Activated B cell treated with CpG ODN at 0.5 μM for 24 hours (primary cell): Measurements from ENCODE around the gene PRKCSH. TPM values are rescaled to one million over a fixed set of nuclear protein-coding genes. Genes with fewer than 3 reads are reported as not detected.

Experiments
- ATAC-seq: fragments of 200-7000 bp; cut with Tn5 transposase; one replicate; pipeline ENCODE4 v1.10.0; 2021; ENCODE audit warnings: low read depth, mild to moderate bottlenecking, moderate library complexity
- CTCF ChIA-PET: fragments of 350-600 bp; sonication (Branson Sonifier 250); formaldehyde crosslinking; loops from one replicate; lab custom pipeline; 2021; ENCODE audit warnings: antibody characterized with exemption; lab: Charles Lee
- POLR2A ChIA-PET: fragments of 350-600 bp; sonication (Branson Sonifier 250); formaldehyde crosslinking; loops from one replicate; lab custom pipeline; 2021; ENCODE audit warnings: antibody characterized with exemption; lab: Charles Lee
- DNase-seq: peaks from one replicate; pipeline ENCODE4 v3.0.0; 2022
- H3K27ac Mint-ChIP-seq: one replicate; pipeline ENCODE4 v1.8.0; 2020; ENCODE audit warnings: mixed read lengths
- H3K27me3 Mint-ChIP-seq: one replicate; pipeline ENCODE4 v1.8.0; 2021; ENCODE audit warnings: mixed read lengths
- H3K36me3 Mint-ChIP-seq: one replicate; pipeline ENCODE4 v1.8.0; 2021; ENCODE audit warnings: low read depth, mixed read lengths
- H3K4me1 Mint-ChIP-seq: one replicate; pipeline ENCODE4 v1.8.0; 2021; ENCODE audit warnings: mixed read lengths
- H3K4me3 Mint-ChIP-seq: one replicate; pipeline ENCODE4 v1.8.0; 2020; ENCODE audit warnings: mild to moderate bottlenecking, mixed read lengths
- H3K9me3 Mint-ChIP-seq: one replicate; pipeline ENCODE4 v1.8.0; 2020; ENCODE audit warnings: mixed read lengths
- intact Hi-C: fragments of 100-400 bp; cut with micrococcal nuclease; formaldehyde crosslinking; loops from one replicate; pipeline ENCODE4 v1.15.1; 2024
- total RNA-seq: library from RNA; stranded (reverse); gene quantifications from 2 replicates; pipeline ENCODE4 v1.2.3, GENCODE V29; 2022
- TF ChIP-seq, protein P1 (sequence below): fragments of 200-600 bp; IDR thresholded peaks from one replicate; pipeline ENCODE4 v1.8.0; 2022; ENCODE audit warnings: antibody characterized with exemption, mild to moderate bottlenecking

The PRKCSH gene
- total RNA-seq, 1 donor from 2014 or later: 289 TPM

DNA sequence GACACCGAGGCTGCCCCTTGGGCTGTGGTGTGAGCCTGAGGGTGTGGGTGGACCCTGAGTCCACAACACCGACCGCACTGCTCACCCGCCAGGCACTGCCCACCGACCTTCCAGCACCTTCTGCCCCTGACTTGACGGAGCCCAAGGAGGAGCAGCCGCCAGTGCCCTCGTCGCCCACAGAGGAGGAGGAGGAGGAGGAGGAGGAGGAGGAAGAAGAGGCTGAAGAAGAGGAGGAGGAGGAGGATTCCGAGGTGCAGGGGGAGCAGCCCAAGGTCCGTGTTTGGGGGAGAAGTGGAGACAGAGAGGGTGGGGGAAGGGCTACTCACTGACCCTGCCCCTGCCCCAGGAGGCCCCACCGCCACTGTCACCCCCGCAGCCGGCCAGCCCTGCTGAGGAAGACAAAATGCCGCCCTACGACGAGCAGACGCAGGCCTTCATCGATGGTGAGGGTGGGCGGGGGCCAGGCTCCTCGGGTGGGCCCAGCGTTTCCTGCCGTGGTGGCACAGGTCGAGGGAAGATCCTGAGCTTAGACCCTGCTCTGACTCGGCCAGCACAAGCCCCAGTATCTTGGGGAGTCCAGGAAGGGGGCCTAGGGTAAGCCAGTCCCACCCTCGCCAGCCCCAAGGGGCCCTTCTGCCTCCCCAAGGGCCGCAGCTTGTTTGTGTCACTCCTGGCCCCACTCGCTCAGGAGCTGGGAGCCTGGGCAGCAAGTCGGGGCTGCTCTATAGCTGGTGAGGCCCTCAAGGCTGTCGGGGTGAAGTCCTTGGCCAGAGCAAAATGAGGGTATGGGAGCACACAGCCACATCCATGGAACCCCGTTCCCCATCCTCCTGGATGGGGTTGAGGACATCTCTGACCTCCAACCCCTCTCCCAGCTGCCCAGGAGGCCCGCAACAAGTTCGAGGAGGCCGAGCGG is 12.2 kb downstream of the PRKCSH start:
- intact Hi-C loops: loop anchor here (10.0 kb wide), 1 partner anchor 313 kb away; no protein-coding TSS in a partner anchor
- DNase-seq (no peak), ATAC-seq (no peak)
- CTCF ChIA-PET: interaction anchor here (1.0 to 1.5 kb wide), 2 partner anchors 35 to 65 kb away, joined by 3 to 4 read pairs; no protein-coding TSS in a partner anchor
- H3K9me3 Mint-ChIP-seq: no peaks in the 10 kb centered on the region
- POLR2A ChIA-PET: no interaction called here
- TF ChIP-seq, protein P1, sequence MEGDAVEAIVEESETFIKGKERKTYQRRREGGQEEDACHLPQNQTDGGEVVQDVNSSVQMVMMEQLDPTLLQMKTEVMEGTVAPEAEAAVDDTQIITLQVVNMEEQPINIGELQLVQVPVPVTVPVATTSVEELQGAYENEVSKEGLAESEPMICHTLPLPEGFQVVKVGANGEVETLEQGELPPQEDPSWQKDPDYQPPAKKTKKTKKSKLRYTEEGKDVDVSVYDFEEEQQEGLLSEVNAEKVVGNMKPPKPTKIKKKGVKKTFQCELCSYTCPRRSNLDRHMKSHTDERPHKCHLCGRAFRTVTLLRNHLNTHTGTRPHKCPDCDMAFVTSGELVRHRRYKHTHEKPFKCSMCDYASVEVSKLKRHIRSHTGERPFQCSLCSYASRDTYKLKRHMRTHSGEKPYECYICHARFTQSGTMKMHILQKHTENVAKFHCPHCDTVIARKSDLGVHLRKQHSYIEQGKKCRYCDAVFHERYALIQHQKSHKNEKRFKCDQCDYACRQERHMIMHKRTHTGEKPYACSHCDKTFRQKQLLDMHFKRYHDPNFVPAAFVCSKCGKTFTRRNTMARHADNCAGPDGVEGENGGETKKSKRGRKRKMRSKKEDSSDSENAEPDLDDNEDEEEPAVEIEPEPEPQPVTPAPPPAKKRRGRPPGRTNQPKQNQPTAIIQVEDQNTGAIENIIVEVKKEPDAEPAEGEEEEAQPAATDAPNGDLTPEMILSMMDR: no peak
- H3K36me3 Mint-ChIP-seq: peaks cover 57% of the 10 kb centered on the region
- H3K27ac Mint-ChIP-seq: no peak overlapping the region
- H3K27me3 Mint-ChIP-seq: no peaks in the 10 kb centered on the region
- H3K4me1 Mint-ChIP-seq: peaks cover 5% of the 10 kb centered on the region
- no peak overlapping the region for H3K4me3 Mint-ChIP-seq

DNA sequence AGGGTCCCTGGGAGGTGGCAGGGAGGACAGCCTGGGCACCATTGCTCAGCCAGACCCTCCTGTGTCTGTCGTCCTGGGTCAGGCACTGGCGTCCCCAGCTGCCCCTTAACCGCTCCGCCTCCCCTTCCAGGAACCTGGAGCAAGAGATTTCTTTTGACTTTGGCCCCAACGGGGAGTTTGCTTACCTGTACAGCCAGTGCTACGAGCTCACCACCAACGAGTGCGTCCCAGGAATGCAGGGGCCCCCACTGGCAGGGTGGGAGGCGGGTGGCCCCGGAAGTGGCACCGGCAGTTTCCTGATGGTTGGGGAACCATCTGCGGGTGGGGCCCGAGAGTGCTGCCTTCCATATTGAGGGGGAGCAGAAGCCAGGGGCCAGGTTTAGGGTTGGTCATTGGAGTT is 13.0 kb downstream of the PRKCSH start:
- intact Hi-C loops: loop anchor here (10.0 kb wide), 1 partner anchor 314 kb away; no protein-coding TSS in a partner anchor
- Mint-ChIP-seq H3K36me3 (peaks cover 52% of the 10 kb centered on the region), H3K4me3 (no peak overlapping the region), H3K27me3 (no peaks in the 10 kb centered on the region), H3K9me3 (no peaks in the 10 kb centered on the region), H3K27ac (no peak overlapping the region), H3K4me1 (peaks cover 6% of the 10 kb centered on the region)
- DNase-seq (no peak), ATAC-seq (no peak)
- TF ChIP-seq, protein P1: no peak
- ChIA-PET CTCF (interaction anchor here (0.6 to 1.5 kb wide), 4 partner anchors 34 to 67 kb away, joined by 3 to 4 read pairs (median 3); no protein-coding TSS in a partner anchor), POLR2A (no interaction called here)

DNA sequence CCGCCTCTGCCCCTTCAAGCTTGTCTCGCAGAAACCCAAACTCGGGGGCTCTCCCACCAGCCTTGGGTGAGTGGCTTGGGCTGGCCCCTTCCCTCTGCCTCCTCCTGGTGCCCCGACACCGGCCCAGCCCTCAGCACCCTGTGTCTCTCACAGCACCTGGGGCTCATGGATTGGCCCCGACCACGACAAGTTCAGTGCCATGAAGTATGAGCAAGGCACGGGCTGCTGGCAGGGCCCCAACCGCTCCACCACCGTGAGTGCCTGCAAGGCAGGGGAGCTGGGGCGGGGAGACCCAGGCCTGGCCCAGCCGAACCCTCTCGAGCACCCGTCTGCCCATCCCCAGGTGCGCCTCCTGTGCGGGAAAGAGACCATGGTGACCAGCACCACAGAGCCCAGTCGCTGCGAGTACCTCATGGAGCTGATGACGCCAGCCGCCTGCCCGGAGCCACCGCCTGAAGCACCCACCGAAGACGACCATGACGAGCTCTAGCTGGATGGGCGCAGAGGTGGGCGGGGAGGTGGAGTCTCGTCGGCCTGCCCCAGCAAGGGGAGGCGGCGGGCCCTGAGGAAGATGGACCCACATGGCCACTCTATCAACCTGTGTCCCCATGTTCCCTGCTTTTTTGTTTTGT is 13.6 kb downstream of the PRKCSH start:
- no peaks in the 10 kb centered on the region for H3K9me3 Mint-ChIP-seq
- TF ChIP-seq, protein P1: no peak
- ChIA-PET POLR2A (no interaction called here), CTCF (interaction anchor here (1.2 to 1.5 kb wide), 2 partner anchors 33 to 68 kb away, joined by 3 read pairs; no protein-coding TSS in a partner anchor)
- intact Hi-C loops: loop anchor here (10.0 kb wide), 1 partner anchor 314 kb away; no protein-coding TSS in a partner anchor
- H3K36me3 Mint-ChIP-seq: peaks cover 49% of the 10 kb centered on the region
- no peak for DNase-seq
- no peak overlapping the region for H3K27ac Mint-ChIP-seq
- no peak overlapping the region for H3K4me3 Mint-ChIP-seq
- H3K27me3 Mint-ChIP-seq: no peaks in the 10 kb centered on the region
- peaks cover 7% of the 10 kb centered on the region for H3K4me1 Mint-ChIP-seq
- no peak for ATAC-seq

DNA sequence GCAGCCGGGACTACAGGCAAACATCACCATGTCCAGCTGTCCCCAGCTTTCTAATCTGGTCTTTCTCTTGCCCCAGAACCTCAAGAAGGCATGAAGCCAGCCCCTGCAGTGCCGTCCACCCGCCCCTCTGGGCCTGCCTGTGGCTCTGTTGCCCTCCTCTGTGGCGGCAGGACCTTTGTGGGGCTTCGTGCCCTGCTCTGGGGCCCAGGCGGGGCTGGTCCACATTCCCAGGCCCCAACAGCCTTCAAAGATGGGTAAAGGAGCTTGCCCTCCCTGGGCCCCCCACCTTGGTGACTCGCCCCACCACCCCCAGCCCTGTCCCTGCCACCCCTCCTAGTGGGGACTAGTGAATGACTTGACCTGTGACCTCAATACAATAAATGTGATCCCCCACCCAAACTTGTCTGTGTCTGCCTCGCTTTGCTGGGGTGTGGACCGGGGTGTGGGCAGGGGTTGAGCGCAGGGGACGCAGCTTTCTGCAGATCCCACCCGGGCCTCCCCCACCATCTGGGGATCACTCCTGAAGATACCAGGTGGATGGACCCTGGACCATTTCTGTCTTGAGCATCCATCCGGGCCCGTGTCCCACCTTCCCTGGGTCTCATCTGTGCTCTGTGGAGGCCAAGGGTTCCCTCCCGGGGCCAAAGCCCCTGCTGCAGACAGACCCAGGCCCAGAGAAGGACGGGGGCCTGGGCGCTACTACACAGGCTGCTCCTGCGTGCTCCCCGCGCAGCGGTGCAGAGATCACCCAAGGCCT is 15.3 kb downstream of the PRKCSH start:
- POLR2A ChIA-PET: no interaction called here
- CTCF ChIA-PET: interaction anchor here (1.4 kb wide), 1 partner anchor 70 kb away, joined by 3 read pairs; no protein-coding TSS in a partner anchor
- Mint-ChIP-seq H3K27ac (no peak overlapping the region), H3K9me3 (no peaks in the 10 kb centered on the region), H3K4me1 (peaks cover 7% of the 10 kb centered on the region), H3K36me3 (peaks cover 32% of the 10 kb centered on the region), H3K27me3 (no peaks in the 10 kb centered on the region), H3K4me3 (no peak overlapping the region)
- intact Hi-C loops: loop anchor here (5.0 kb wide), 1 partner anchor 137 kb away; no protein-coding TSS in a partner anchor
- TF ChIP-seq, protein P1: no peak
- no peak for ATAC-seq
- no peak for DNase-seq
